ENCODE data around the gene GRIK5.

The GRIK5 gene

GRCh38 chr19:42005504-42005903, 64.5 kb downstream of the GRIK5 start:
- peaks cover 25% of the 10 kb centered on the region for H3K36me3 ChIP-seq
- no peak overlapping the region for H3K4me3 ChIP-seq (ENCODE audit: low read depth, low read length)
- no peak overlapping the region for H3K27ac ChIP-seq
- H3K27me3 ChIP-seq (ENCODE audit: insufficient read depth, low read depth, severe bottlenecking), result no peaks in the 10 kb centered on the region
- no peak for DNase-seq
- TF ChIP-seq CTCF (IDR thresholded peaks at IDR 0.05; ENCODE audit: low read depth, low read length), result no peak
- H3K9me3 ChIP-seq (ENCODE audit: severe bottlenecking), result no peaks in the 10 kb centered on the region

GRCh38 chr19:42003506-42004294, 66.3 kb downstream of the GRIK5 start:
- Histone ChIP-seq H3K4me3 (ENCODE audit: low read depth, low read length) (no peak overlapping the region), H3K36me3 (peaks cover 25% of the 10 kb centered on the region), H3K27me3 (ENCODE audit: insufficient read depth, low read depth, severe bottlenecking) (no peaks in the 10 kb centered on the region), H3K9me3 (ENCODE audit: severe bottlenecking) (no peaks in the 10 kb centered on the region), H3K27ac (no peak overlapping the region)
- no peak for TF ChIP-seq CTCF (IDR thresholded peaks at IDR 0.05; ENCODE audit: low read depth, low read length)
- no peak for DNase-seq

DNA sequence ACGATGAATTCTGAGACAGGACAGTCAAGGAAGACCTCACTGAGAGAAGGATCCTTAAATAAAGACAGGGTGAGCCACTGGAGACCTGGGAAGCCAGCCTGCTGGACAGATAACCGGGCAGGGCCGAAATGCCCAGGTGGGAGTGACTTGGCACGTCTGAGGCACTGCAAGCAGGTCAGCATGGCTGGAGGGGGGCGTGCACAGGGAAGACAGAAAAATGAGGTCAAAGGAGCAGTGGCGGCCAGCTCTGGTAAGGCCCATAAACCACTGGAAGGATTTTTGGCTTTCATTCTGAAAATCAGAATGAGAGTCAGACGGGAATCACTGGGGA, 70.2 kb downstream of the GRIK5 start:
- DNase-seq, result no peak
- H3K4me3 ChIP-seq (ENCODE audit: low read depth, low read length), result peak overlapping the region; percentile 48

GRCh38 chr19:41999071-41999877, 70.7 kb downstream of the GRIK5 start:
- TF ChIP-seq CTCF (IDR thresholded peaks at IDR 0.05; ENCODE audit: low read depth, low read length), result peak; percentile 33; the same call in 1 of the 2 replicates
- Histone ChIP-seq H3K36me3 (peaks cover 22% of the 10 kb centered on the region), H3K9me3 (ENCODE audit: severe bottlenecking) (no peaks in the 10 kb centered on the region), H3K4me3 (ENCODE audit: low read depth, low read length) (peak overlapping the region; percentile 48), H3K27me3 (ENCODE audit: insufficient read depth, low read depth, severe bottlenecking) (no peaks in the 10 kb centered on the region), H3K27ac (peak overlapping the region; percentile 100)
- DNase-seq, result peak; percentile 56

More for the DNA sequence above, 70.2 kb downstream of the GRIK5 start:
- TF ChIP-seq CTCF (IDR thresholded peaks at IDR 0.05; ENCODE audit: low read depth, low read length), result no peak
- Histone ChIP-seq H3K36me3 (peaks cover 25% of the 10 kb centered on the region), H3K9me3 (ENCODE audit: severe bottlenecking) (no peaks in the 10 kb centered on the region), H3K27me3 (ENCODE audit: insufficient read depth, low read depth, severe bottlenecking) (no peaks in the 10 kb centered on the region), H3K27ac (peak overlapping the region; percentile 100)

GRCh38 chr19:41998246-41999020, 71.6 kb downstream of the GRIK5 start:
- peak; percentile 70 for TF ChIP-seq CTCF (IDR thresholded peaks at IDR 0.05; ENCODE audit: low read depth, low read length)
- Histone ChIP-seq H3K36me3 (peaks cover 28% of the 10 kb centered on the region), H3K9me3 (ENCODE audit: severe bottlenecking) (no peaks in the 10 kb centered on the region), H3K27me3 (ENCODE audit: insufficient read depth, low read depth, severe bottlenecking) (no peaks in the 10 kb centered on the region), H3K27ac (peak overlapping the region; percentile 100), H3K4me3 (ENCODE audit: low read depth, low read length) (peak overlapping the region; percentile 57)
- peak; percentile 80 for DNase-seq
